ENCODE data around the gene MSL2.
"Not testable (repeated sequence)": the region's sequence is repeated elsewhere in the genome, so short reads cannot be mapped to it uniquely, and the experiment has no call there.

The MSL2 gene

GRCh38 chr3:136207489-136208115 is 11.5 kb upstream of the MSL2 start:
- Histone ChIP-seq H3K36me3 (ENCODE audit: control insufficient read depth, insufficient read depth, low read length) (no peaks in the 10 kb centered on the region), H3K27me3 (replicated peaks; ENCODE audit: control insufficient read depth, insufficient read depth, low read length) (no peaks in the 10 kb centered on the region), H3K4me3 (replicated peaks; ENCODE audit: low read depth, low read length) (no peak overlapping the region)
- no peak for DNase-seq (ENCODE audit: extremely low read depth, insufficient read length)
- no peak for TF ChIP-seq CTCF (IDR thresholded peaks at IDR 0.05; ENCODE audit: insufficient read depth, low read length, poor library complexity, severe bottlenecking)

- not testable (repeated sequence) for DNase-seq (ENCODE audit: extremely low read depth, insufficient read length); H3K4me3 ChIP-seq (replicated peaks; ENCODE audit: low read depth, low read length); H3K36me3 ChIP-seq (ENCODE audit: control insufficient read depth, insufficient read depth, low read length); H3K27me3 ChIP-seq (replicated peaks; ENCODE audit: control insufficient read depth, insufficient read depth, low read length)
Measured at GRCh38 chr3:136199219-136199618, 3.1 kb upstream of the MSL2 start.

GRCh38 chr3:136198462-136199078 is 2.4 kb upstream of the MSL2 start:
- H3K36me3 ChIP-seq (ENCODE audit: control insufficient read depth, insufficient read depth, low read length); H3K27me3 ChIP-seq (replicated peaks; ENCODE audit: control insufficient read depth, insufficient read depth, low read length); H3K4me3 ChIP-seq (replicated peaks; ENCODE audit: low read depth, low read length); DNase-seq (ENCODE audit: extremely low read depth, insufficient read length): not testable (repeated sequence)

- Histone ChIP-seq H3K27me3 (replicated peaks; ENCODE audit: control insufficient read depth, insufficient read depth, low read length) (no peaks in the 10 kb centered on the region), H3K4me3 (replicated peaks; ENCODE audit: low read depth, low read length) (peak overlapping the region; percentile 90), H3K36me3 (ENCODE audit: control insufficient read depth, insufficient read depth, low read length) (no peaks in the 10 kb centered on the region)
- no peak for DNase-seq (ENCODE audit: extremely low read depth, insufficient read length)
- no peak for TF ChIP-seq CTCF (IDR thresholded peaks at IDR 0.05; ENCODE audit: insufficient read depth, low read length, poor library complexity, severe bottlenecking)
Measured at GRCh38 chr3:136197159-136197793, 1.1 kb upstream of the MSL2 start.

GRCh38 chr3:136196401-136197158 is 445 bp upstream of the MSL2 start:
- DNase-seq (ENCODE audit: extremely low read depth, insufficient read length), result peak; percentile 99
- no peaks in the 10 kb centered on the region for H3K27me3 ChIP-seq (replicated peaks; ENCODE audit: control insufficient read depth, insufficient read depth, low read length)
- no peak for TF ChIP-seq CTCF (IDR thresholded peaks at IDR 0.05; ENCODE audit: insufficient read depth, low read length, poor library complexity, severe bottlenecking)
- peak overlapping the region; percentile 90 for H3K4me3 ChIP-seq (replicated peaks; ENCODE audit: low read depth, low read length)
- no peaks in the 10 kb centered on the region for H3K36me3 ChIP-seq (ENCODE audit: control insufficient read depth, insufficient read depth, low read length)

- TF ChIP-seq CTCF (IDR thresholded peaks at IDR 0.05; ENCODE audit: insufficient read depth, low read length, poor library complexity, severe bottlenecking), result no peak
- DNase-seq (ENCODE audit: extremely low read depth, insufficient read length), result peak; percentile 89
- no peaks in the 10 kb centered on the region; the same call in 1 of the 2 replicates for H3K36me3 ChIP-seq (ENCODE audit: control insufficient read depth, insufficient read depth, low read length)
Measured at GRCh38 chr3:136195258-136196063, 674 bp downstream of the MSL2 start.

More at GRCh38 chr3:136195258-136196063, 674 bp downstream of the MSL2 start:
- no peaks in the 10 kb centered on the region for H3K27me3 ChIP-seq (replicated peaks; ENCODE audit: control insufficient read depth, insufficient read depth, low read length)
- peak overlapping the region; percentile 90 for H3K4me3 ChIP-seq (replicated peaks; ENCODE audit: low read depth, low read length)
